Keratinocyte (primary cell): ENCODE results near the gene S100PBP. TPM values are rescaled to one million over a fixed set of nuclear protein-coding genes. Genes with fewer than 3 reads are reported as not detected.
A peak's percentile ranks its signal among the peaks of the same experiment; 100 is the strongest.

Experiments used
- DNase-seq: peaks from one replicate; pipeline ENCODE4 v3.0.0-alpha.2; 2011; ENCODE audit warnings: low read depth, missing footprints, low spot score
- FAIRE-seq: peaks from 2 replicates; lab custom pipeline; 2011; peaks lifted over from hg19 to GRCh38; lab: Jason Lieb, UNC
- H2AFZ ChIP-seq: 2 replicates; pipeline ENCODE4 v1.6.0; 2012; ENCODE audit warnings: low read length, control low read depth, inconsistent platforms; ENCODE audit not compliant: control insufficient read depth
- H3K27ac ChIP-seq: 2 replicates; pipeline ENCODE4 v1.5.1; 2011; ENCODE audit warnings: low read length; ENCODE audit not compliant: control insufficient read depth, insufficient read depth
- H3K27me3 ChIP-seq: 3 replicates; pipeline ENCODE4 v1.6.0; 2011; ENCODE audit warnings: low read length; ENCODE audit not compliant: control insufficient read depth, insufficient read depth; ENCODE audit errors: extremely low read depth
- H3K36me3 ChIP-seq, 2 experiments: 2 replicates in 1 of 2; 3 replicates in 1 of 2; pipeline ENCODE4 v1.5.1; 2011; ENCODE audit warnings: low read length in 2 of 2, mild to moderate bottlenecking in 1 of 2; ENCODE audit not compliant: control insufficient read depth in 2 of 2, insufficient read depth in 2 of 2; ENCODE audit errors: extremely low read depth in 1 of 2
- H3K4me1 ChIP-seq: 3 replicates; pipeline ENCODE4 v1.5.1; 2011; ENCODE audit warnings: low read length; ENCODE audit not compliant: control insufficient read depth, insufficient read depth; ENCODE audit errors: extremely low read depth
- H3K4me2 ChIP-seq: 3 replicates; pipeline ENCODE4 v1.6.0; 2011; ENCODE audit warnings: low read depth, low read length; ENCODE audit not compliant: control insufficient read depth, insufficient read depth; ENCODE audit errors: extremely low read depth
- H3K4me3 ChIP-seq, 3 experiments: fragments of 200-600 bp in 1 of 3; sonication (generic) in 1 of 3; 2 replicates in 2 of 3; 3 replicates in 1 of 3; pipeline ENCODE4 v1.5.1; 2011 to 2016; ENCODE audit warnings: low read length in 3 of 3, mild to moderate bottlenecking in 3 of 3, control low read depth in 2 of 3, inconsistent platforms in 1 of 3, low read depth in 1 of 3, mixed read lengths in 1 of 3, mixed run types in 1 of 3, moderate library complexity in 1 of 3; ENCODE audit not compliant: control insufficient read depth in 2 of 3, insufficient read depth in 2 of 3; ENCODE audit errors: extremely low read depth in 1 of 3
- H3K79me2 ChIP-seq: 2 replicates; pipeline ENCODE4 v1.6.0; 2012; ENCODE audit warnings: low read length; ENCODE audit not compliant: control insufficient read depth, insufficient read depth
- H3K9ac ChIP-seq: 3 replicates; pipeline ENCODE4 v1.6.0; 2011; ENCODE audit warnings: low read length; ENCODE audit not compliant: control insufficient read depth, insufficient read depth; ENCODE audit errors: extremely low read depth
- H3K9me1 ChIP-seq: 3 replicates; pipeline ENCODE4 v1.6.0; 2011; ENCODE audit warnings: low read length; ENCODE audit not compliant: control insufficient read depth, insufficient read depth; ENCODE audit errors: extremely low read depth
- H3K9me3 ChIP-seq: 2 replicates; pipeline ENCODE4 v1.5.1; 2012; ENCODE audit warnings: low read depth, low read length; ENCODE audit not compliant: control insufficient read depth
- H4K20me1 ChIP-seq: 3 replicates; pipeline ENCODE4 v1.6.0; 2011; ENCODE audit warnings: low read length; ENCODE audit not compliant: control insufficient read depth, insufficient read depth; ENCODE audit errors: extremely low read depth
- EZH2 ChIP-seq: IDR thresholded peaks from one replicate; pipeline ENCODE4 v1.6.1; 2012; ENCODE audit warnings: inconsistent platforms, mild to moderate bottlenecking, low read length, moderate library complexity
- dilution Hi-C: fragments of 300-500 bp; cut with MboI; formaldehyde crosslinking; loops from one replicate; pipeline ENCODE4 v1.7.0; 2020; ENCODE audit warnings: low sequenced_read_pairs; ENCODE audit not compliant: extremely low pct_ligation_motif_present
- polyA plus RNA-seq, 5 experiments: library from polyadenylated mRNA; depleted of rRNA in 3 of 5; stranded (reverse) in 3 of 5; stranded (forward) in 1 of 5; unstranded in 1 of 5; fragments of >200 nt; gene quantifications; 1 replicate in 1 of 5; 2 replicates in 3 of 5; 3 replicates in 1 of 5; pipeline versions ENCODE4 v1.2.1 to v1.2.3, GENCODE V29; 2011 to 2012; ENCODE audit warnings: missing spikeins in 2 of 5, low read depth in 1 of 5, low replicate concordance in 1 of 5
- TF ChIP-seq, protein P1 (sequence below), 3 experiments: IDR thresholded peaks in 1 of 3; conservative IDR thresholded peaks in 1 of 3; optimal IDR thresholded peaks in 1 of 3; 2 replicates in 2 of 3; 3 replicates in 1 of 3; pipeline versions ENCODE3 to v1.5.1; 2011; ENCODE audit warnings: low read length in 3 of 3, mild to moderate bottlenecking in 3 of 3, moderate library complexity in 2 of 3, control low read depth in 1 of 3, inconsistent platforms in 1 of 3; ENCODE audit not compliant: insufficient read depth in 2 of 3; ENCODE audit errors: extremely low read depth in 1 of 3

Gene S100PBP
- polyA plus RNA-seq, 1 donor (not counting 4 experiments of a cell fraction or from before 2014, with no cell fraction given): 29.0 TPM

DNA sequence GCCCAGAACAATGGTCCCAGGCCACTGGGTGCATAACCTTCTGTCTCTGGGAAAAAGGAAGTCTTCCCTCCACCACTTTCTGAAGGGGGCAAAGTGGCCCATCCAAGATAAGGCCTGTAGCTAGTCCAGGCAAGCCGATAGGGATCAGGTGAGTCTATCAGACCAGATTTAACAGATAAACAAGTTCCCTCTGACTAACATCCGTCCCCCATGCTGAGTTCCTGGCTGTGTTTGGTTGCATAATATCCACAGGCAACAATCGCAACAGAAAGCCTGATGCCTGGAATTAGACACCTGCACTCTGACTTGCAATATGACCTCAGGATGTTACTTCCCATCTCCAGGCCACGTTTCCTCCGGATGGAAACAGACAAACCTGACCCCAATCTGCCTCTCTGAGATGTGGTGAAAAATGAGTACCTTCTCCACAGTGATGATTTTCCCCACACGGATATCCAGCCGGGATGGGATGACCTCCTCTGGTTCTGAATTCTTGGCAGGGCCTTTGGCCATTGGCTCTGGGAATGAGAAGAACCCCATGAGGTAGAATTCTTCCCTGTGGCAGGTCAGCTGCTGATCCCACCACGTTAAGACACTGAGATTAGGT, 36.7 kb upstream of the S100PBP start:
- Histone ChIP-seq H3K27me3 (no peaks in the 10 kb centered on the region), H3K36me3 (peaks cover 31 to 46% of the 10 kb centered on the region in 2 experiments), H3K9me3 (no peaks in the 10 kb centered on the region), H4K20me1 (peaks cover 3% of the 10 kb centered on the region), H3K79me2 (no peaks in the 10 kb centered on the region), H3K4me1 (peaks cover 19% of the 10 kb centered on the region), H2AFZ (no peak overlapping the region), H3K9ac (peak overlapping the region; percentile 36), H3K4me2 (peak overlapping the region; percentile 18), H3K9me1 (peaks cover 3% of the 10 kb centered on the region), H3K27ac (peak overlapping the region; percentile 73), H3K4me3 (no peak overlapping the region)
- dilution Hi-C loops: loop anchor here (5.0 kb wide), 1 partner anchor 73 kb away; no protein-coding TSS in a partner anchor
- TF ChIP-seq EZH2: no peak
- TF ChIP-seq, protein P1, sequence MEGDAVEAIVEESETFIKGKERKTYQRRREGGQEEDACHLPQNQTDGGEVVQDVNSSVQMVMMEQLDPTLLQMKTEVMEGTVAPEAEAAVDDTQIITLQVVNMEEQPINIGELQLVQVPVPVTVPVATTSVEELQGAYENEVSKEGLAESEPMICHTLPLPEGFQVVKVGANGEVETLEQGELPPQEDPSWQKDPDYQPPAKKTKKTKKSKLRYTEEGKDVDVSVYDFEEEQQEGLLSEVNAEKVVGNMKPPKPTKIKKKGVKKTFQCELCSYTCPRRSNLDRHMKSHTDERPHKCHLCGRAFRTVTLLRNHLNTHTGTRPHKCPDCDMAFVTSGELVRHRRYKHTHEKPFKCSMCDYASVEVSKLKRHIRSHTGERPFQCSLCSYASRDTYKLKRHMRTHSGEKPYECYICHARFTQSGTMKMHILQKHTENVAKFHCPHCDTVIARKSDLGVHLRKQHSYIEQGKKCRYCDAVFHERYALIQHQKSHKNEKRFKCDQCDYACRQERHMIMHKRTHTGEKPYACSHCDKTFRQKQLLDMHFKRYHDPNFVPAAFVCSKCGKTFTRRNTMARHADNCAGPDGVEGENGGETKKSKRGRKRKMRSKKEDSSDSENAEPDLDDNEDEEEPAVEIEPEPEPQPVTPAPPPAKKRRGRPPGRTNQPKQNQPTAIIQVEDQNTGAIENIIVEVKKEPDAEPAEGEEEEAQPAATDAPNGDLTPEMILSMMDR (optimal IDR thresholded peaks at IDR 0.05 in 1 of 3, IDR thresholded peaks at IDR 0.05 in 1 of 3, conservative IDR thresholded peaks at IDR 0.05 in 1 of 3; ENCODE audit: extremely low read depth in 1 of 3, insufficient read depth in 2 of 3, low read length in 3 of 3): no peak
- FAIRE-seq: peak; percentile 86
- DNase-seq: no peak

DNA sequence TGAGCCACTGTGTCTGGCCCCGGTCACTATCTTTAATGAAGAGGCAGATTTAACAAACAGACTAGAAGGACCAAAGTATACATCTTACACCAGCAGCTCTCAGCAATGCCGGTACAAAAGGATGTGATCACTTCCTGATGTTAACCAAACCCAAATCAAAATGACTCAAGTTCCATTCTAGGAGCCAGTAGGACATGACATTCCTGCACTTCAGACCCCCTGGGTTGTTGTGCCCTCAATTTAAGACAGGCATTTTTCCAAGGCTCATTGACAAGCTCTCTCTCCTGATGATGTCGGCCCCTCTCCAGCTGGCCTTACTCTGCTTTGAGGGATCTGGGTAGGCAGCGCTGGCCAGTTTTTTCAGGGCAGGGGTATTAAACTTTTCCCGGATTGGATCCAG, 35.4 kb upstream of the S100PBP start:
- DNase-seq: no peak
- Histone ChIP-seq H3K4me1 (peaks cover 16% of the 10 kb centered on the region), H3K27me3 (no peaks in the 10 kb centered on the region), H3K9ac (no peak overlapping the region), H3K9me3 (no peaks in the 10 kb centered on the region), H4K20me1 (peaks cover 3% of the 10 kb centered on the region), H3K27ac (no peak overlapping the region), H3K9me1 (peaks cover 3% of the 10 kb centered on the region), H3K4me3 (no peak overlapping the region), H3K4me2 (no peak overlapping the region), H2AFZ (no peak overlapping the region), H3K36me3 (peaks cover 37 to 54% of the 10 kb centered on the region in 2 experiments), H3K79me2 (no peaks in the 10 kb centered on the region)
- dilution Hi-C loops: loop anchor here (5.0 kb wide), 1 partner anchor 75 kb away; no protein-coding TSS in a partner anchor
- FAIRE-seq: no peak
- no peak for TF ChIP-seq EZH2
- TF ChIP-seq, protein P1 (optimal IDR thresholded peaks at IDR 0.05 in 1 of 3, IDR thresholded peaks at IDR 0.05 in 1 of 3, conservative IDR thresholded peaks at IDR 0.05 in 1 of 3; ENCODE audit: extremely low read depth in 1 of 3, insufficient read depth in 2 of 3, low read length in 3 of 3): no peak
